GM12878 (cell line): ENCODE results near the gene TOX4.

Experiments
- EZH2 ChIP-seq: IDR thresholded peaks from 2 replicates; pipeline ENCODE4 v1.6.1; 2012; ENCODE audit warnings: low read depth, mild to moderate bottlenecking, control low read depth, inconsistent platforms, low read length, borderline replicate concordance; ENCODE audit not compliant: control insufficient read depth
- MYB ChIP-seq: fragments of 150-350 bp; IDR thresholded peaks from 2 replicates; pipeline ENCODE4 v1.6.1; 2014; ENCODE audit warnings: mild to moderate bottlenecking, low read depth, low read length, borderline replicate concordance
- SIN3A ChIP-seq: IDR thresholded peaks from 2 replicates; pipeline ENCODE4 v1.6.1; 2012; ENCODE audit warnings: low read depth, low read length, improper control_type of control experiment
- TCF12 ChIP-seq: IDR thresholded peaks from 2 replicates; pipeline ENCODE4 v1.6.1; 2011; ENCODE audit warnings: low read depth, mild to moderate bottlenecking, low read length
- YBX1 ChIP-seq: fragments of 450-650 bp; IDR thresholded peaks from 2 replicates; pipeline ENCODE4 v1.6.1; 2016; ENCODE audit warnings: antibody characterized with exemption
- ZNF24 ChIP-seq: fragments of 450-650 bp; IDR thresholded peaks from 2 replicates; pipeline ENCODE4 v1.6.1; 2017; ENCODE audit warnings: antibody characterized with exemption, mild to moderate bottlenecking
- TF ChIP-seq, protein P1 (sequence below), 3 experiments: IDR thresholded peaks in 2 of 3; conservative IDR thresholded peaks in 1 of 3; 2 replicates each; pipeline ENCODE4 v1.5.1; 2011; ENCODE audit warnings: low read depth in 3 of 3, low read length in 3 of 3, mild to moderate bottlenecking in 3 of 3, control low read depth in 2 of 3, moderate library complexity in 2 of 3, inconsistent platforms in 1 of 3, mixed read lengths in 1 of 3; ENCODE audit not compliant: control insufficient read depth in 2 of 3, insufficient read depth in 1 of 3; ENCODE audit errors: extremely low read depth in 1 of 3

DNA sequence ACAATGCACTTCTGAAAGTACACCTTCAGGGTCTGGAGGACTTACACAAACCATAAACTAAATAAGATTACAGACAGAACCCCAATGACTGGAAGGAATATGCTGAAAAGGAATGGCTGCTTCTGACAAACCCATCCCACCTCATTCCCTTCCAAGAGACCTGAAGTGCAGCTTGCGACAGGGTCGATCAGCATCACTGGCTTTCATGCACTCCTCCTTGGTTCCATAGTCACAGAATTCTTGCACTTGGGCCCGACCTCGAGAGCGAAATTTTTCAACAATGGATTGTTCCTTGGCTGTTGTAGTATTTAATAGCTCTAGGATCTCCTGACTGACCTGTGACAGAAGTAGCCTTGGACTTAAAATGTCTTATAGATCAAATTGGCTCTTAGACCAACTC is 24.6 kb downstream of the TOX4 start:
- no peak for TF ChIP-seq TCF12
- TF ChIP-seq SIN3A, result no peak
- no peak for TF ChIP-seq ZNF24
- TF ChIP-seq YBX1, result no peak
- TF ChIP-seq, protein P1, sequence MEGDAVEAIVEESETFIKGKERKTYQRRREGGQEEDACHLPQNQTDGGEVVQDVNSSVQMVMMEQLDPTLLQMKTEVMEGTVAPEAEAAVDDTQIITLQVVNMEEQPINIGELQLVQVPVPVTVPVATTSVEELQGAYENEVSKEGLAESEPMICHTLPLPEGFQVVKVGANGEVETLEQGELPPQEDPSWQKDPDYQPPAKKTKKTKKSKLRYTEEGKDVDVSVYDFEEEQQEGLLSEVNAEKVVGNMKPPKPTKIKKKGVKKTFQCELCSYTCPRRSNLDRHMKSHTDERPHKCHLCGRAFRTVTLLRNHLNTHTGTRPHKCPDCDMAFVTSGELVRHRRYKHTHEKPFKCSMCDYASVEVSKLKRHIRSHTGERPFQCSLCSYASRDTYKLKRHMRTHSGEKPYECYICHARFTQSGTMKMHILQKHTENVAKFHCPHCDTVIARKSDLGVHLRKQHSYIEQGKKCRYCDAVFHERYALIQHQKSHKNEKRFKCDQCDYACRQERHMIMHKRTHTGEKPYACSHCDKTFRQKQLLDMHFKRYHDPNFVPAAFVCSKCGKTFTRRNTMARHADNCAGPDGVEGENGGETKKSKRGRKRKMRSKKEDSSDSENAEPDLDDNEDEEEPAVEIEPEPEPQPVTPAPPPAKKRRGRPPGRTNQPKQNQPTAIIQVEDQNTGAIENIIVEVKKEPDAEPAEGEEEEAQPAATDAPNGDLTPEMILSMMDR (IDR thresholded peaks at IDR 0.05 in 2 of 3, conservative IDR thresholded peaks at IDR 0.05 in 1 of 3; ENCODE audit: control insufficient read depth in 2 of 3, extremely low read depth in 1 of 3, insufficient read depth in 1 of 3, low read depth in 3 of 3, low read length in 3 of 3), result no peak
- no peak for TF ChIP-seq MYB
- no peak for TF ChIP-seq EZH2
